HepG2 (cell line): Measurements from ENCODE around the gene DDHD1. TPM values are rescaled to one million over a fixed set of nuclear protein-coding genes. Genes with fewer than 3 reads are reported as not detected.

ENCODE experiments used
- ATAC-seq: fragments of 200-7000 bp; cut with Tn5 transposase; 3 replicates; pipeline ENCODE4 v1.9.1; 2020; ENCODE audit warnings: mild to moderate bottlenecking, moderate library complexity
- BruUV-seq: library from RNA; stranded (reverse); fragments of 400-500 nt; replicated peaks from 2 replicates; lab custom pipeline; 2021; lab: Mats Ljungman, UMichigan
- CTCF ChIA-PET: fragments of 300-600 bp; formaldehyde crosslinking; extraction: SDS; loops from one replicate; lab custom pipeline; 2021; ENCODE audit warnings: low total read pairs, inconsistent platforms, low intra/inter-chr PET ratio; lab: Yijun Ruan, JAX
- POLR2A ChIA-PET: fragments of 350-600 bp; sonication (Branson Sonifier 250); formaldehyde crosslinking; loops from one replicate; lab custom pipeline; 2020; ENCODE audit warnings: antibody characterized with exemption, inconsistent platforms; lab: Yijun Ruan, JAX
- DNase-seq: peaks from one replicate; pipeline ENCODE4 v3.0.0-alpha.2; 2015; ENCODE audit warnings: low spot score
- FAIRE-seq: peaks from 3 replicates; lab custom pipeline; 2011; peaks lifted over from hg19 to GRCh38; lab: Jason Lieb, UNC
- H2AFZ ChIP-seq: one replicate; pipeline ENCODE4 v1.6.1; 2011; ENCODE audit warnings: low read length, inconsistent platforms
- H3K27ac ChIP-seq: fragments of 300-600 bp; 3 replicates; pipeline ENCODE4 v1.8.0; 2011; ENCODE audit warnings: mixed run types, mild to moderate bottlenecking, mixed read lengths, low read length, inconsistent platforms; ENCODE audit not compliant: insufficient read depth; ENCODE audit errors: extremely low read length
- H3K27me3 ChIP-seq, 2 experiments: fragments of 200-600 bp in 1 of 2; 2 replicates in 1 of 2; 3 replicates in 1 of 2; pipeline versions ENCODE4 v1.6.0 to v1.8.0; 2011; ENCODE audit warnings: low read length in 2 of 2, mild to moderate bottlenecking in 2 of 2, moderate library complexity in 2 of 2, inconsistent platforms in 1 of 2; ENCODE audit not compliant: insufficient read depth in 2 of 2, control insufficient read depth in 1 of 2
- H3K36me3 ChIP-seq, 2 experiments: fragments of 200-600 bp in 1 of 2; replicated peaks in 1 of 2; 2 replicates in 1 of 2; 3 replicates in 1 of 2; pipeline versions ENCODE4 v1.5.1 to v1.8.0; 2011; ENCODE audit warnings: low read length in 2 of 2, inconsistent platforms in 1 of 2; ENCODE audit not compliant: insufficient read depth in 2 of 2, control insufficient read depth in 1 of 2
- H3K4me1 ChIP-seq: 2 replicates; pipeline ENCODE4 v1.5.1; 2012; ENCODE audit warnings: low read length, inconsistent platforms; ENCODE audit not compliant: insufficient read depth
- H3K4me2 ChIP-seq: 2 replicates; pipeline ENCODE4 v1.6.0; 2011; ENCODE audit warnings: low read depth, low read length, inconsistent platforms
- H3K4me3 ChIP-seq, 3 experiments: fragments of 200-600 bp in 1 of 3; sonication (generic), shearing (Covaris generic) in 1 of 3; replicated peaks in 1 of 3; 2 replicates each; pipeline ENCODE4 v1.5.1; 2011 to 2016; ENCODE audit warnings: low read length in 3 of 3, inconsistent platforms in 2 of 3, low read depth in 2 of 3, mild to moderate bottlenecking in 2 of 3, control low read depth in 1 of 3, mixed read lengths in 1 of 3; ENCODE audit not compliant: insufficient read depth in 1 of 3
- H3K79me2 ChIP-seq: one replicate; pipeline ENCODE4 v1.6.1; 2011; ENCODE audit warnings: low read length, inconsistent platforms; ENCODE audit not compliant: insufficient read depth
- H3K9ac ChIP-seq: 2 replicates; pipeline ENCODE4 v1.6.0; 2011; ENCODE audit warnings: mild to moderate bottlenecking, low read depth, low read length, inconsistent platforms; ENCODE audit not compliant: insufficient read depth
- H3K9me3 ChIP-seq: 2 replicates; pipeline ENCODE4 v1.5.1; 2012; ENCODE audit warnings: mild to moderate bottlenecking, low read length
- H4K20me1 ChIP-seq: 2 replicates; pipeline ENCODE4 v1.6.0; 2011; ENCODE audit warnings: inconsistent platforms, mild to moderate bottlenecking, low read length, moderate library complexity; ENCODE audit not compliant: insufficient read depth
- EP300 ChIP-seq, 3 experiments: sonication (generic) in 1 of 3; formaldehyde crosslinking in 1 of 3; IDR thresholded peaks; 2 replicates each; pipeline versions ENCODE4 v1.5.1 to v1.6.1; 2011 to 2020; ENCODE audit warnings: low read depth in 2 of 3, low read length in 2 of 3, borderline replicate concordance in 1 of 3, improper control_type of control experiment in 1 of 3, mild to moderate bottlenecking in 1 of 3, missing genetic modification reagents in 1 of 3, moderate library complexity in 1 of 3
- FOXA3 ChIP-seq: IDR thresholded peaks from 2 replicates; pipeline ENCODE4 v1.6.1; 2016; ENCODE audit warnings: missing genetic modification reagents, missing compliant biosample characterization
- FOXO1 ChIP-seq: sonication (generic); formaldehyde crosslinking; IDR thresholded peaks from 2 replicates; pipeline ENCODE4 v1.4.0; 2020; ENCODE audit warnings: missing genetic modification reagents
- HDAC2 ChIP-seq: sonication (generic); formaldehyde crosslinking; IDR thresholded peaks from 2 replicates; pipeline ENCODE4 v1.4.0; 2020; ENCODE audit warnings: missing genetic modification reagents
- HNF4G ChIP-seq, 2 experiments: sonication (generic) in 1 of 2; formaldehyde crosslinking in 1 of 2; IDR thresholded peaks; 2 replicates each; pipeline versions ENCODE4 v1.4.0 to v1.6.1; 2011 to 2020; ENCODE audit warnings: borderline replicate concordance in 2 of 2, low read depth in 2 of 2, mild to moderate bottlenecking in 2 of 2, low read length in 1 of 2, missing genetic modification reagents in 1 of 2, moderate library complexity in 1 of 2
- KDM2A ChIP-seq: sonication (generic); formaldehyde crosslinking; IDR thresholded peaks from 2 replicates; pipeline ENCODE4 v1.4.0; 2020; ENCODE audit warnings: low read depth, missing genetic modification reagents, borderline replicate concordance
- PLRG1 ChIP-seq: fragments of 450-650 bp; conservative IDR thresholded peaks from 2 replicates; pipeline ENCODE4 v1.6.1; 2016
- POGZ ChIP-seq: sonication (generic); formaldehyde crosslinking; IDR thresholded peaks from 2 replicates; pipeline ENCODE4 v1.4.0; 2020; ENCODE audit warnings: mild to moderate bottlenecking, missing genetic modification reagents
- RCOR2 ChIP-seq: IDR thresholded peaks from 2 replicates; pipeline ENCODE4 v1.6.1; 2016; ENCODE audit warnings: missing biosample characterization, missing genetic modification reagents
- RXRB ChIP-seq: IDR thresholded peaks from 2 replicates; pipeline ENCODE4 v1.6.1; 2016; ENCODE audit warnings: borderline replicate concordance, missing genetic modification reagents, missing compliant biosample characterization
- ZMYM2 ChIP-seq: sonication (generic); formaldehyde crosslinking; IDR thresholded peaks from 2 replicates; pipeline ENCODE4 v1.8.0; 2022; ENCODE audit warnings: mild to moderate bottlenecking, missing genetic modification reagents
- ZMYM3 ChIP-seq: sonication (generic); formaldehyde crosslinking; IDR thresholded peaks from 2 replicates; pipeline ENCODE4 v1.5.1; 2020; ENCODE audit warnings: mild to moderate bottlenecking, missing genetic modification reagents
- ZNF205 ChIP-seq: IDR thresholded peaks from 2 replicates; pipeline ENCODE4 v1.6.1; 2018; ENCODE audit warnings: missing biosample characterization, missing genetic modification reagents
- ZNF432 ChIP-seq: sonication (generic); formaldehyde crosslinking; IDR thresholded peaks from 2 replicates; pipeline ENCODE4 v1.5.0; 2020; ENCODE audit warnings: missing genetic modification reagents, mild to moderate bottlenecking, borderline replicate concordance
- ZNF644 ChIP-seq: IDR thresholded peaks from 2 replicates; pipeline ENCODE4 v1.6.1; 2016; ENCODE audit warnings: low read depth
- ZNF790 ChIP-seq: sonication (generic); formaldehyde crosslinking; IDR thresholded peaks from 2 replicates; pipeline ENCODE4 v1.8.0; 2022; ENCODE audit warnings: missing genetic modification reagents, mild to moderate bottlenecking, borderline replicate concordance
- WGBS: methylation state at CpG from one replicate; pipeline ENCODE4 v1.1.6; 2017; ENCODE audit warnings: low lambda C conversion rate; 5-methylcytosine and 5-hydroxymethylcytosine counted together
- in situ Hi-C: cut with HindIII; loops from 2 replicates; pipeline ENCODE4 v1.10.0; 2017; ENCODE audit warnings: low pct_unique_long_range_greater_than_20kb; ENCODE audit not compliant: extremely low pct_ligation_motif_present
- intact Hi-C: fragments of 100-400 bp; cut with micrococcal nuclease; formaldehyde crosslinking; loops from one replicate; pipeline ENCODE4 v1.10.0; 2022; ENCODE audit not compliant: unreplicated experiment
- polyA plus RNA-seq, 8 experiments: library from polyadenylated mRNA; depleted of rRNA in 3 of 8; stranded (reverse) in 7 of 8; unstranded in 1 of 8; fragments of >200 nt; fragmentation: Illumina TruSeq in 4 of 8; extraction: Trizol in 4 of 8; gene quantifications; 2 replicates each; pipeline versions ENCODE4 v1.2.1 to v1.2.3, GENCODE V29; 2011 to 2016; ENCODE audit warnings: low read depth in 4 of 8, missing spikeins in 1 of 8, mixed read lengths in 1 of 8; ENCODE audit not compliant: insufficient read depth in 1 of 8
- total RNA-seq, 5 experiments: library from RNA; depleted of rRNA; stranded (reverse); fragments of >200 nt; fragmentation: Illumina TruSeq; extraction: Trizol; gene quantifications; 2 replicates each; pipeline ENCODE4 v1.2.3, GENCODE V29; 2016; ENCODE audit warnings: low read depth in 1 of 5
- TF ChIP-seq, protein P1 (sequence below): sonication (generic); formaldehyde crosslinking; conservative IDR thresholded peaks from 2 replicates; pipeline ENCODE4 v1.5.0; 2020; ENCODE audit warnings: missing genetic modification reagents
- TF ChIP-seq, protein P2 (sequence below): sonication (generic); formaldehyde crosslinking; IDR thresholded peaks from 2 replicates; pipeline ENCODE4 v1.8.0; 2022; ENCODE audit warnings: mild to moderate bottlenecking, missing genetic modification reagents, moderate library complexity
- TF ChIP-seq, protein P3 (sequence below): sonication (generic); formaldehyde crosslinking; IDR thresholded peaks from 2 replicates; pipeline ENCODE4 v1.4.0; 2020; ENCODE audit warnings: missing genetic modification reagents

The DDHD1 gene
- total and polyA plus RNA-seq, 2 of the 13 experiments (the other 11 are each of a cell fraction or from before 2014, with no cell fraction given): 4.6 to 8.3 TPM

GRCh38 chr14:53002576-53002975 lies 150.5 kb downstream of the DDHD1 start (continued):
- TF ChIP-seq, protein P1, sequence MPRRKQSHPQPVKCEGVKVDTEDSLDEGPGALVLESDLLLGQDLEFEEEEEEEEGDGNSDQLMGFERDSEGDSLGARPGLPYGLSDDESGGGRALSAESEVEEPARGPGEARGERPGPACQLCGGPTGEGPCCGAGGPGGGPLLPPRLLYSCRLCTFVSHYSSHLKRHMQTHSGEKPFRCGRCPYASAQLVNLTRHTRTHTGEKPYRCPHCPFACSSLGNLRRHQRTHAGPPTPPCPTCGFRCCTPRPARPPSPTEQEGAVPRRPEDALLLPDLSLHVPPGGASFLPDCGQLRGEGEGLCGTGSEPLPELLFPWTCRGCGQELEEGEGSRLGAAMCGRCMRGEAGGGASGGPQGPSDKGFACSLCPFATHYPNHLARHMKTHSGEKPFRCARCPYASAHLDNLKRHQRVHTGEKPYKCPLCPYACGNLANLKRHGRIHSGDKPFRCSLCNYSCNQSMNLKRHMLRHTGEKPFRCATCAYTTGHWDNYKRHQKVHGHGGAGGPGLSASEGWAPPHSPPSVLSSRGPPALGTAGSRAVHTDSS (CRISPR knock-in tag): no peak
- TF ChIP-seq, protein P2, sequence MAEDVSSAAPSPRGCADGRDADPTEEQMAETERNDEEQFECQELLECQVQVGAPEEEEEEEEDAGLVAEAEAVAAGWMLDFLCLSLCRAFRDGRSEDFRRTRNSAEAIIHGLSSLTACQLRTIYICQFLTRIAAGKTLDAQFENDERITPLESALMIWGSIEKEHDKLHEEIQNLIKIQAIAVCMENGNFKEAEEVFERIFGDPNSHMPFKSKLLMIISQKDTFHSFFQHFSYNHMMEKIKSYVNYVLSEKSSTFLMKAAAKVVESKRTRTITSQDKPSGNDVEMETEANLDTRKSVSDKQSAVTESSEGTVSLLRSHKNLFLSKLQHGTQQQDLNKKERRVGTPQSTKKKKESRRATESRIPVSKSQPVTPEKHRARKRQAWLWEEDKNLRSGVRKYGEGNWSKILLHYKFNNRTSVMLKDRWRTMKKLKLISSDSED (CRISPR knock-in tag): no peak
- TF ChIP-seq FOXO1 (CRISPR knock-in tag) (no peak), KDM2A (CRISPR knock-in tag) (no peak), PLRG1 (no peak), POGZ (CRISPR knock-in tag) (no peak), EP300 (IDR thresholded peaks at IDR 0.05; ENCODE audit: low read depth in 2 of 2, low read length in 2 of 2) (no peak), EP300 (CRISPR knock-in tag; IDR thresholded peaks at IDR 0.05; ENCODE audit: borderline replicate concordance) (no peak), ZNF790 (CRISPR knock-in tag) (no peak)

DNA sequence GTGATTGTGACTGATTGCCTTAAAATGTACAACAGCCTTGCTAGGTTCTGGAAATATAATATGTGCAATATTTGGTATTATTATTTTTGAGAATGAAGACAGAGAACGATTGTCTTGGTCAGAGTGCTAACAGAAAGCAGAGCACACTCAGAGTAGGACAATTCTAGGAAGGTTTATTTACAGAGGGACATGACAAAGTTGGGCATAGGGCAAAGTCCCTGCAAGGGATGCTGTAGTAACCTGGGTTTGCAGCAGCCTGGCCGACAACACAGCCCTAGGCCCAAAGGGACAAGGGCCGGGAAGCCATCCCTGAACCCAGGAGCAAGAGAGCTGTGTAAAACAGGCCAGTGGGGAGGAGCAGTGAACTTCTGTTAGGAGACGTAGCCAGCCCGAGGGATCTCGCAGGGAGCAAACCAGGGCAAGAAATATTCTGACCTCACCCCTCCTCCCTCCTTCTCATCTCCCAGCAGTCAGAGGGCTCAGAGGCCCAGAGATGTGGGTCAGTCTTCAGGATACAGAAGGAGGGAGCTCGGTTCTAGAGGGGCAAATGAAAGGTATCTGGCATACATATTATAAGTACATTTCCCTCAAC lies 151.2 kb downstream of the DDHD1 start:
- peak; percentile 78 for ATAC-seq
- TF ChIP-seq, protein P3, sequence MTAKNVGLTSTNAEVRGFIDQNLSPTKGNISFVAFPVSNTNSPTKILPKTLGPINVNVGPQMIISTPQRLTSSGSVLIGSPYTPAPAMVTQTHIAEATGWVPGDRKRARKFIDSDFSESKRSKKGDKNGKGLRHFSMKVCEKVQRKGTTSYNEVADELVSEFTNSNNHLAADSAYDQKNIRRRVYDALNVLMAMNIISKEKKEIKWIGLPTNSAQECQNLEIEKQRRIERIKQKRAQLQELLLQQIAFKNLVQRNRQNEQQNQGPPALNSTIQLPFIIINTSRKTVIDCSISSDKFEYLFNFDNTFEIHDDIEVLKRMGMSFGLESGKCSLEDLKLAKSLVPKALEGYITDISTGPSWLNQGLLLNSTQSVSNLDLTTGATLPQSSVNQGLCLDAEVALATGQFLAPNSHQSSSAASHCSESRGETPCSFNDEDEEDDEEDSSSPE (CRISPR knock-in tag): no peak
- TF ChIP-seq ZNF205 (peak; percentile 95), ZNF432 (CRISPR knock-in tag) (no peak), RCOR2 (CRISPR knock-in tag) (peak; percentile 74; the same call in 1 of the 2 replicates), ZMYM3 (CRISPR knock-in tag) (peak; percentile 22; the same call in 1 of the 2 replicates), ZNF644 (CRISPR knock-in tag) (no peak), ZMYM2 (no peak), HDAC2 (peak; percentile 27; the same call in 1 of the 2 replicates), HNF4G (IDR thresholded peaks at IDR 0.05; ENCODE audit: borderline replicate concordance, low read depth, low read length) (peak; percentile 60; the same call in 1 of the 2 replicates), HNF4G (CRISPR knock-in tag; IDR thresholded peaks at IDR 0.05; ENCODE audit: borderline replicate concordance, low read depth) (no peak), FOXA3 (CRISPR knock-in tag) (peak; percentile 63), POGZ (CRISPR knock-in tag) (peak; percentile 25; the same call in 1 of the 2 replicates), RXRB (CRISPR knock-in tag) (0 out of 2 replicates have a peak, but pooled peaks have one; percentile 25)

More for the DNA sequence above, 151.2 kb downstream of the DDHD1 start:
- Histone ChIP-seq H3K4me1 (peaks cover 31% of the 10 kb centered on the region), H3K27ac (no peak overlapping the region), H3K27me3 (no peaks in the 10 kb centered on the region), H3K9me3 (no peaks in the 10 kb centered on the region), H4K20me1 (no peaks in the 10 kb centered on the region), H3K79me2 (no peaks in the 10 kb centered on the region), H3K4me3 (peak overlapping the region in 1 of 3 experiments; percentile 46; a peak in 2 of 6 replicates), H2AFZ (no peak overlapping the region), H3K36me3 (no peaks in the 10 kb centered on the region), H3K9ac (no peak overlapping the region), H3K4me2 (peak overlapping the region; percentile 64)
- POLR2A ChIA-PET: no interaction called here
- peak; percentile 24 for DNase-seq
- CTCF ChIA-PET: no interaction called here
- FAIRE-seq: peak; percentile 55
- BruUV-seq: no TSS peak
- WGBS: 11% methylated on average over 7 of the region's 7 CpGs
- intact Hi-C loops (no loop called here), in situ Hi-C loops (no loop called here)
